HEK293 (cell line): ENCODE results near the gene MGME1.

ENCODE experiments used
- CTCF ChIA-PET: fragments of 350-600 bp; formaldehyde crosslinking; extraction: SDS; loops from one replicate; lab custom pipeline; 2021; ENCODE audit warnings: antibody characterized with exemption; lab: Yijun Ruan, JAX
- POLR2A ChIA-PET: fragments of 300-600 bp; formaldehyde crosslinking; extraction: SDS; loops from one replicate; lab custom pipeline; 2020; ENCODE audit warnings: antibody characterized with exemption, inconsistent platforms; lab: Yijun Ruan, JAX
- H3K27ac ChIP-seq: fragments of 200-500 bp; sonication (Bioruptor generic); 2 replicates; pipeline ENCODE4 v1.5.1; 2014; ENCODE audit warnings: low read depth, low read length, control low read depth, inconsistent platforms; ENCODE audit errors: extremely low read depth
- H3K36me3 ChIP-seq, 2 experiments: fragments of 200-500 bp in 1 of 2; sonication (Bioruptor generic) in 1 of 2; 1 replicate in 1 of 2; 2 replicates in 1 of 2; pipeline ENCODE4 v1.5.1; 2014 to 2017; ENCODE audit warnings: inconsistent platforms in 2 of 2, low read length in 2 of 2; ENCODE audit not compliant: control insufficient read depth in 2 of 2, insufficient read depth in 1 of 2
- H3K4me1 ChIP-seq: fragments of 200-500 bp; sonication (Bioruptor generic); 2 replicates; pipeline ENCODE4 v1.5.1; 2014; ENCODE audit warnings: mild to moderate bottlenecking, low read length, inconsistent platforms; ENCODE audit not compliant: control insufficient read depth, insufficient read depth
- H3K4me3 ChIP-seq: 2 replicates; pipeline ENCODE4 v1.5.1; 2011; ENCODE audit warnings: low read depth, mild to moderate bottlenecking, control low read depth, low read length, moderate library complexity
- H3K9me3 ChIP-seq: fragments of 200-500 bp; sonication (Bioruptor generic); 2 replicates; pipeline ENCODE4 v1.5.1; 2014; ENCODE audit warnings: low read depth, low read length, inconsistent platforms; ENCODE audit not compliant: control insufficient read depth, insufficient read depth
- PRDM10 ChIP-seq: fragments of 450-650 bp; formaldehyde crosslinking; IDR thresholded peaks from 2 replicates; pipeline ENCODE4 v1.5.1; 2016; ENCODE audit warnings: missing biosample characterization, missing genetic modification characterization
- SCRT1 ChIP-seq: fragments of 450-650 bp; formaldehyde crosslinking; IDR thresholded peaks from 2 replicates; pipeline ENCODE4 v1.5.1; 2016; ENCODE audit warnings: missing biosample characterization, missing genetic modification characterization, borderline replicate concordance
- SP3 ChIP-seq: fragments of 450-650 bp; formaldehyde crosslinking; IDR thresholded peaks from 2 replicates; pipeline ENCODE4 v1.5.1; 2016; ENCODE audit warnings: missing biosample characterization, missing genetic modification characterization
- ZNF19 ChIP-seq: fragments of 450-650 bp; formaldehyde crosslinking; IDR thresholded peaks from 2 replicates; pipeline ENCODE4; 2016; ENCODE audit warnings: missing biosample characterization, missing genetic modification characterization, low read depth
- ZNF37A ChIP-seq: fragments of 450-650 bp; IDR thresholded peaks from 2 replicates; pipeline ENCODE4 v1.5.1; 2018; ENCODE audit warnings: missing biosample characterization, missing genetic modification characterization
- ZNF664 ChIP-seq: fragments of 450-650 bp; formaldehyde crosslinking; IDR thresholded peaks from 2 replicates; pipeline ENCODE4 v1.5.1; 2016; ENCODE audit warnings: missing biosample characterization, missing genetic modification characterization
- ZSCAN18 ChIP-seq: fragments of 450-650 bp; formaldehyde crosslinking; IDR thresholded peaks from 2 replicates; pipeline ENCODE4 v1.5.1; 2016; ENCODE audit warnings: missing biosample characterization, missing genetic modification characterization
- TF ChIP-seq, protein P1 (sequence below): fragments of 450-650 bp; formaldehyde crosslinking; IDR thresholded peaks from 2 replicates; pipeline ENCODE4 v1.5.1; 2016; ENCODE audit warnings: missing biosample characterization, missing genetic modification characterization
- TF ChIP-seq, protein P2 (sequence below): fragments of 450-650 bp; formaldehyde crosslinking; IDR thresholded peaks from 2 replicates; pipeline ENCODE4 v1.5.1; 2016; ENCODE audit warnings: missing biosample characterization, missing genetic modification characterization
- TF ChIP-seq, protein P3 (sequence below): fragments of 450-650 bp; formaldehyde crosslinking; IDR thresholded peaks from 2 replicates; pipeline ENCODE4 v1.5.1; 2017; ENCODE audit warnings: missing biosample characterization, missing genetic modification characterization

Gene MGME1

GRCh38 chr20:17957505-17958363, 11.1 kb upstream of the MGME1 start (continued):
- TF ChIP-seq, protein P1, sequence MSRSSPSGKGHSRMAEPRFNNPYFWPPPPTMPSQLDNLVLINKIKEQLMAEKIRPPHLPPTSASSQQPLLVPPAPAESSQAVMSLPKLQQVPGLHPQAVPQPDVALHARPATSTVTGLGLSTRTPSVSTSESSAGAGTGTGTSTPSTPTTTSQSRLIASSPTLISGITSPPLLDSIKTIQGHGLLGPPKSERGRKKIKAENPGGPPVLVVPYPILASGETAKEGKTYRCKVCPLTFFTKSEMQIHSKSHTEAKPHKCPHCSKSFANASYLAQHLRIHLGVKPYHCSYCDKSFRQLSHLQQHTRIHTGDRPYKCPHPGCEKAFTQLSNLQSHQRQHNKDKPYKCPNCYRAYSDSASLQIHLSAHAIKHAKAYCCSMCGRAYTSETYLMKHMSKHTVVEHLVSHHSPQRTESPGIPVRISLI (tag by site-specific recombination) = peak; percentile 29; the same call in 1 of the 2 replicates
- TF ChIP-seq SCRT1 (tag by site-specific recombination) = peak; percentile 58
- TF ChIP-seq, protein P2, sequence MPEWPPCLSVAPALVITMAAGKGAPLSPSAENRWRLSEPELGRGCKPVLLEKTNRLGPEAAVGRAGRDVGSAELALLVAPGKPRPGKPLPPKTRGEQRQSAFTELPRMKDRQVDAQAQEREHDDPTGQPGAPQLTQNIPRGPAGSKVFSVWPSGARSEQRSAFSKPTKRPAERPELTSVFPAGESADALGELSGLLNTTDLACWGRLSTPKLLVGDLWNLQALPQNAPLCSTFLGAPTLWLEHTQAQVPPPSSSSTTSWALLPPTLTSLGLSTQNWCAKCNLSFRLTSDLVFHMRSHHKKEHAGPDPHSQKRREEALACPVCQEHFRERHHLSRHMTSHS (tag by site-specific recombination) = no peak
- no peak for TF ChIP-seq ZNF37A (tag by site-specific recombination)

GRCh38 chr20:17958373-17959256, 10.2 kb upstream of the MGME1 start:
- H3K4me1 ChIP-seq = peaks cover 16% of the 10 kb centered on the region
- ChIA-PET CTCF (interaction anchor here (0.5 to 1.2 kb wide), 6 partner anchors 8 to 1364 kb away, joined by 3 to 4 read pairs (median 3); no protein-coding TSS in a partner anchor), POLR2A (interaction anchor here (1.4 to 1.7 kb wide), 2 partner anchors 8 to 11 kb away, joined by 4 to 14 read pairs; partner anchors contain the start of genes MGME1 and SNX5)
- no peak overlapping the region for H3K4me3 ChIP-seq
- peak overlapping the region; percentile 34 for H3K27ac ChIP-seq
- H3K36me3 ChIP-seq = peaks cover 11 to 77% of the 10 kb centered on the region in 2 experiments; a peak in 2 of 3 replicates
- TF ChIP-seq SP3 (tag by site-specific recombination) (no peak), ZNF19 (tag by site-specific recombination) (no peak), ZSCAN18 (no peak), PRDM10 (tag by site-specific recombination) (0 out of 2 replicates have a peak, but pooled peaks have one; percentile 12), ZNF664 (tag by site-specific recombination) (0 out of 2 replicates have a peak, but pooled peaks have one; percentile 16)
- TF ChIP-seq, protein P3, sequence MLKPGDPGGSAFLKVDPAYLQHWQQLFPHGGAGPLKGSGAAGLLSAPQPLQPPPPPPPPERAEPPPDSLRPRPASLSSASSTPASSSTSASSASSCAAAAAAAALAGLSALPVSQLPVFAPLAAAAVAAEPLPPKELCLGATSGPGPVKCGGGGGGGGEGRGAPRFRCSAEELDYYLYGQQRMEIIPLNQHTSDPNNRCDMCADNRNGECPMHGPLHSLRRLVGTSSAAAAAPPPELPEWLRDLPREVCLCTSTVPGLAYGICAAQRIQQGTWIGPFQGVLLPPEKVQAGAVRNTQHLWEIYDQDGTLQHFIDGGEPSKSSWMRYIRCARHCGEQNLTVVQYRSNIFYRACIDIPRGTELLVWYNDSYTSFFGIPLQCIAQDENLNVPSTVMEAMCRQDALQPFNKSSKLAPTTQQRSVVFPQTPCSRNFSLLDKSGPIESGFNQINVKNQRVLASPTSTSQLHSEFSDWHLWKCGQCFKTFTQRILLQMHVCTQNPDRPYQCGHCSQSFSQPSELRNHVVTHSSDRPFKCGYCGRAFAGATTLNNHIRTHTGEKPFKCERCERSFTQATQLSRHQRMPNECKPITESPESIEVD (tag by site-specific recombination) = peak; percentile 78
- no peaks in the 10 kb centered on the region for H3K9me3 ChIP-seq
